ENCODE results near the gene PLEKHN1.

PLEKHN1 gene, protein sequence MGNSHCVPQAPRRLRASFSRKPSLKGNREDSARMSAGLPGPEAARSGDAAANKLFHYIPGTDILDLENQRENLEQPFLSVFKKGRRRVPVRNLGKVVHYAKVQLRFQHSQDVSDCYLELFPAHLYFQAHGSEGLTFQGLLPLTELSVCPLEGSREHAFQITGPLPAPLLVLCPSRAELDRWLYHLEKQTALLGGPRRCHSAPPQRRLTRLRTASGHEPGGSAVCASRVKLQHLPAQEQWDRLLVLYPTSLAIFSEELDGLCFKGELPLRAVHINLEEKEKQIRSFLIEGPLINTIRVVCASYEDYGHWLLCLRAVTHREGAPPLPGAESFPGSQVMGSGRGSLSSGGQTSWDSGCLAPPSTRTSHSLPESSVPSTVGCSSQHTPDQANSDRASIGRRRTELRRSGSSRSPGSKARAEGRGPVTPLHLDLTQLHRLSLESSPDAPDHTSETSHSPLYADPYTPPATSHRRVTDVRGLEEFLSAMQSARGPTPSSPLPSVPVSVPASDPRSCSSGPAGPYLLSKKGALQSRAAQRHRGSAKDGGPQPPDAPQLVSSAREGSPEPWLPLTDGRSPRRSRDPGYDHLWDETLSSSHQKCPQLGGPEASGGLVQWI

DNA sequence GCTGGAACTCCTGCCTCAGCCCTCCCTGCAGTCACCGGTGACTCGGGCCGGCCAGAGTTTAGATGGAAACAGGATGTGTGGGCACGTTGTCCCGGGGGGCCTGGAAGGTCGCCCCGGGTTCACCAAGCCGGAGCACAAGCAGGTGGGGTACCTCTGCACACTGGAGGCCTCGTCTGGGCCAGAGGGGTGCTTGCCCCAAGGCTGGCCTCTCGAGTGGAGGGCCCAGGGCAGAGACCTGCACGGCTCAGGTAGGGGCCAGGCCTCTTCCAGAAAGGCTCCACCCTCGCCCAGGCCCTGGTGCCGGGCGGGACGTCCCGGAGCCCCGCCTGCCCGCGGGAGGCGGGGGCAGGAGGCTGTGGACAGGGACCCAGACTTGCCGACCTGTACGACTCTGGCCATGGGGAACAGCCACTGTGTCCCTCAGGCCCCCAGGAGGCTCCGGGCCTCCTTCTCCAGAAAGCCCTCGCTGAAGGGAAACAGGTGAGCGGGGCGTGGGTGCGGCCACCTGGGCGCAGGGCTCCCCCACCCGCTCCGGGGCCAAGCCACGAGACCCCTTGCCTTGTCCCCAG is at the start of gene PLEKHN1:
PLEKHN1 (plus strand) TSS at position 348 of the 569 bp plus-strand sequence; CDS start at position 398, 50 bp downstream.
- DNase-seq: no peak

DNA sequence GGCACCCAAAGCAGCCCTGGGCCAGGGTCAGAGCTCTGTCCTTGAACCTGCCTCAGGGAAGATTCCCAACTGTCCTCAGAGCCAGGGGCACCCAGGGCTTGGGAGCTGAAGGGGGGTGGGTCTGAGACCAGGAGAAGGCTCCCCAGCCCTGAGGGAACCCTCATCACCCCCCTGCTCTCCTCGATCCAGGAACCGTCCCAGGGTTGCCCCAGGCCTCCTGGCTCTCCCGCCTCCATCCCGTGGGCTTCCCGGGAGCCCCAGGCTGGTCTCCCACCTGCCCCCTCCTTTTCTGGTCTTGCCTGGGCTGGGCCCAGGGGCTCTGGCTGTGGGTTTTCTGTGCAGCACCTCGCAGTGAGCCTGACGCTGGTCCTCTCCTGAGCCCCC is 49.2 kb upstream of the PLEKHN1 start:
- no peak for DNase-seq

DNA sequence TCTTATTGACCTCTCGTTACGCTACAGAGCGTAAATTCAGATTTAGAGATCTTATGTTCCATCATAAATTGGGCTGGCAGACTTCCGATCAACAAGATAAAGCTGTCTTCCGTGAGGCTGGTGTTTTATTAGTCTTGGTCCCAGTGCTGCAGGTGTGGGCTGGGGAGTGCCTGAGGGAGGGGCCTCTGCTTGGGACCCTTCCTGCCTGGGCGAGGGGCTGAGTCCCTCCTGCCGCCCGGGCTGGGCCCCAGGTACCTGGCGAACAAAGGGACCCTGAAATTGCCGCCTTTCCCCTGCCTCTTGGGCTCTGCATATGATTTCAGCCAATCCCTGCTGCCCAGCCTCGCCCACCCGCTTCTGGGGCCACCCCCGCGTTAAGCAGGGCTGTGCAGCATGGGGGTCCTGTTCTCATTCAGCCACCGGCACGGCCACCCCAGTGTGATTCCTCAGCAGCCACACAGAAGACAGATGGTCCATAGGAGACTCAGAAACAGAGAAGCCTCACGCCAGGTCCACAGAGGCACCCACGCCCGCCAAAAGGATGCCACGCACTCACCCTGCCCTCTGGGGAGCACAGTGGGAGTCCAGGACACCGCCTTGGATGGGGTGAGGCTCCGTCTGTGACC is 48.7 kb upstream of the PLEKHN1 start:
- DNase-seq: no peak

DNA sequence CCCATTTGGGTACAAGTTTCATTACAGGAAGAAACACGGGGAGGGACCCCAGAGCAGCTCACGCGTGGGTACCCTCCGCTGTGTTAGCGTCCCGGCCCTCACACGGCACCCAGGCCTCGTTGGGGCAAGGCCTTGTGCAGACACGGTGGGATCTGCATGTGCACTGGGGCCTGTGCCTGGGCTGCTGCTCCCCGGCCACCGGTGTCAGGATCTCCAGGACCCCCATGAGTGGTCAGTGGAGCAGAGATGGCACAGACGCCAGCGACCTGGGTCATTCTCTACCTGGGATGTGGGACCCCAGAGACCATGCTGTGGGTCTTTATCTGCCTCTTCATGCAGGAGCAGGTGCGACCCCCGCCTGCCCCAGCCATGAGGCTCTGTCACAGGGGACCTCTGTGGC is 47.9 kb upstream of the PLEKHN1 start:
- DNase-seq: no peak

DNA sequence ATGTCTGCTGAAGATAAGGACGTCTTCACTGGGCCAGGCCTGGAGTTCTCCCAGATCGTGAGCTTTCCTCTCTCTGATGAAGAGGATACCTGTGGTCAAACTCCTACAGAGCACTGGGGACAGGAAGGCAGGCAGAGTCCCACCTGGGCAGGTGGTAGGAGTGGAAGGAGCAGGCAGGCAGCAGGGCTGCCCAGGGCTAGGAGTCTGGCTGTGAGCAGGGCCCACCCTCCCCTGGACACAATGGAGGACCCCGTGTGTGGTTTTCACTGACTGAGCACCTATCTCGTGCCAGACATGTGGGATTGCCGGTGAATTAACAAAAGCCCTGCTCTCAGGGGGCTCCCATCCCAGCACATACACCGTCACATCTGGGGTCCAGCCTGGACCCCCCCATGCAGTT is 47.4 kb upstream of the PLEKHN1 start:
- no peak for DNase-seq

DNA sequence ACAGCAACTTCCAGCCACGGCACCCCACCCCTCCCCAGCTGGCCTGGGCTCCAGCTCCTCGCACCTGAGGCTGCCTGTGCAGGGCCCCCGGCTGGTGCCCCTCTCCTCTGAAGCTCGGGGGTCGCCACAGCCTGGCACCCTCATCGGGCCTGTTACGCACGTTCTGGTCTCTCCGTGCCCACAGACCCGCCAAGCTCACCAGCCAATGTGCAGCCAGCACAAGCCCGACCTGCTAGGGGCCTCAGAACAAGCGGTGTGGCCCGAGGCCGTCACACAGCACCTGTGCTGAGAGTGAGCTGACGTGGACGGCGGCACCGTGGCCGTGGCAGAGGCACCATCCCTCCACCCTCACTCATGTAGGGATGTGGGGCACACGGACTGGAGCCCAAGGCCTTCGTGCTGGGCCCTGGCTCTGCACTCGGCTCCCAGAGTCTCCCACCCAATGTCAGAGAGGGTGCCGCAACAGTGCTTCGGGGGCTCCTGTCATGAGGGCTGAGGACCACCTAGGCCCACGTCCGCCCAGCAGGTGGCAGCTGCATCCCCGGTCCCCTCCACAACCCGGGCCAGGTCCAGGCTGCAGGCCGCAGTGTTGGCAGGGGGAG is 46.9 kb upstream of the PLEKHN1 start:
- no peak for DNase-seq

DNA sequence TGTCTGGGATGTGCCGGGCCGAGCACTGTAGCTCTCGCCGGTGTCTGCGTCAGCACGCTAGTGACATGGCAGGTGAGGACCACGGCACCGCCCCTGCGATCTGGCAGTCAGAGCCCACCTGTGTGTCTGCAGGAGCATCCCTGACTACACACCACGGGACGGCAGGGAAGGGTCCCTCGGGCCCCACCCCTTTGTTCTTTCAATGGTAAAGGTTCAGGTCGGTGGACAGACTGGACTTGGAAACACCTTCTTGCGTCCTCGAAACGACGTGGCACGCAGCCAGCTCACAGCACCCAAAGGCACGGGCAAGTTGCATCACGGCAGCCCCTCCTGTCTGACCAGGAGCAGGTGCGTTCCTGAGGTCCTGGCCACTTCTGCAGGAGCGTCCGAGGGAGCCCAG is 46.3 kb upstream of the PLEKHN1 start:
- DNase-seq: no peak

DNA sequence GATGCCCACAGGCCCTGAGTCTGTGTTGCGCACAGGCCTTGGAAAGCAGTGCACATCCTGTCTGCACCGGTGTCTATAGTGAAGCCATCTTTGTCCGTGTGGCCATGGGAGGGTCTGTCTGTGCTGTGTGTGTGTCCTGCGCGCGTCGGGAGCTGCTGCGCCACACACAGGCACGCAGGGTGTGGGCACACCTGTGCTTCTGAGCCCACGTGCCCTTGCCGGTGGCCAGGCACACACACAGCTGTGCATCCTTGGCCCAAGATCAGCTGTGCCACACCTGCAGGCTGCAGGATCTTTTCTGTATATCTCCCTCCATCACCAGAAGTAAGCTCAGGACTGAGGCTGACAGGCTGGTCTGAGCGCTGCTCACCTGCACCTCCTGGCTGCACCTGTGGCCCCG is 45.8 kb upstream of the PLEKHN1 start:
- no peak for DNase-seq

DNA sequence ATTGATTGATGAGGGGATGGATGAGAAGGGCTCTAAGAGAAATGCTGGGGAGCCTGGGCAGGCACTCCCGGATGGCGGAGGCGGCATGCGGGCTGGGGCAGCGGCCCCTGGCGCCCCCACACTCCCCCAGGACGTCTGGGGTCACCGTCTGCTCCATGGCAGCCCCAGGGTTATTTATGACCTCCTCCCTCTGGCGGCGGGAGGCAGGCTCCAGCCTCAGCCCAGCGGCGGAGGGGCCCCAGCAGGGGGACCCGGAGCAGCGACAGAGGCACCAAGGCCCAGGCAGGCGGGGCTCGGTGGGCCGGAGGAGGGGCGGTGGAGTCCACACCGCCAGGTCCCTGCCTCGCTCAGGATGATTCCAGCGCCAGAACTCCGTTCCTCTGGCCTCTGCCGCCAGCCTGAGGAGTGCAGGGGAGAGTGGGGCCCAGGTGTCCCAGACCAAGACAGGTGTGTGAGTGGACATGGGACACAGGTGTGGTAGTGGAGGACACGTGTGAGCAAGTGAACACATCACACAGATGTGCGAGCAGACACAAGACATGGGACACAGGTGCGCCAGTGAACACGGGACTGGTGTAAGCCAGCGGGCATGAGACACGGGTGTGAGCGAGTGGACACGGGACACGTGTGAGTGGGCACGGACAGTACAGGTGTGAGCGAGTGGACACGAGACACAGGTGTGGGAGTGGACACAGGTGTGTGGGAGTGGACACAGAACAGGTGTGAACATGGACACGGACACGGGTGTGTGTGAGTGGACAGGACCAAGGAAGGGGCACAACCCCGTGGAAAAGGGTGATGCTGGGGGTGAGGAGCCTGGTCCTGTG is 45.1 kb upstream of the PLEKHN1 start:
- DNase-seq: peak; percentile 82

DNA sequence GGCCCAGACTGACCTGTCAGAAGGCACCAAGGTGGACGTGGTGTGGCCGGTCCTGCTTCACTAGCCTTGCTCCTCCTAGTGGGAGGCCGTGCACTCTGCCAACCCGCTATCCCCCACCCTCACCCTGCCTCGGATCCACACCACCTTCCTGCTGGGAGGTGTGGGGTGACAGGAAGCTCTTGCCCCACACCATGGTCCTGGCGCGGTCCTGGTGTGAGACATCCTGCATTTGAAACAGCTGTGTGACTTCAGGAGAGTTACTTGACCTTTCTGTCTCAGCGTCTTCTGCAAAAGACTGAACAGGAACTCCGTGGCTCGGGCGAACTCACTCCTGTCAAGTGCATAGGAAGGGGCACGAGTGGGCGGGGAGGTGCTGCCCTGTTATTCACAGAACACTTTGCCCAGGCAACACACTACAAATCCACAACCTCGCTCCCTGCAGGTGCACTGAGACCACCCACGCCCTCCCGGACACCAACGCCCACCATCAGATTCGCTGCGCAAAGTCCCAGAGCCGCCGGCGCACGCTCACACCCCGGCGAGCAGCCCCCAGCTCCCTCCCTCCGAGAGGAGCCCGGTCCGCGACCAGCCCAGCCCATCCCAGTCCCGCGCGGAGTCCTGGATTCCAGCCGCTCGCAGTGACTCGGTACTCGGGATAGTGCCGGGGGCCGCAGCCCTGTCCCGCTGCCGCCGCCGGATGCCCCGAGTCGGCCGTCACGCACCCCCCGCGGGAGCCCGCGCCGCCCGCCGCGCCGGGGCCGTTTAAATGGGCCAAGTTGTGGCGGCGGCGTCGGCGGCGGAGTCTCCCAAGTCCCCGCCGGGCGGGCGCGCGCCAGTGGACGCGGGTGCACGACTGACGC is 42.9 kb upstream of the PLEKHN1 start, which contains the start of gene SAMD11:
SAMD11 (plus strand) TSS at position 793 of the 860 bp plus-strand sequence. CDS start 509 bp downstream, outside the sequence.
- DNase-seq: peak; percentile 82

DNA sequence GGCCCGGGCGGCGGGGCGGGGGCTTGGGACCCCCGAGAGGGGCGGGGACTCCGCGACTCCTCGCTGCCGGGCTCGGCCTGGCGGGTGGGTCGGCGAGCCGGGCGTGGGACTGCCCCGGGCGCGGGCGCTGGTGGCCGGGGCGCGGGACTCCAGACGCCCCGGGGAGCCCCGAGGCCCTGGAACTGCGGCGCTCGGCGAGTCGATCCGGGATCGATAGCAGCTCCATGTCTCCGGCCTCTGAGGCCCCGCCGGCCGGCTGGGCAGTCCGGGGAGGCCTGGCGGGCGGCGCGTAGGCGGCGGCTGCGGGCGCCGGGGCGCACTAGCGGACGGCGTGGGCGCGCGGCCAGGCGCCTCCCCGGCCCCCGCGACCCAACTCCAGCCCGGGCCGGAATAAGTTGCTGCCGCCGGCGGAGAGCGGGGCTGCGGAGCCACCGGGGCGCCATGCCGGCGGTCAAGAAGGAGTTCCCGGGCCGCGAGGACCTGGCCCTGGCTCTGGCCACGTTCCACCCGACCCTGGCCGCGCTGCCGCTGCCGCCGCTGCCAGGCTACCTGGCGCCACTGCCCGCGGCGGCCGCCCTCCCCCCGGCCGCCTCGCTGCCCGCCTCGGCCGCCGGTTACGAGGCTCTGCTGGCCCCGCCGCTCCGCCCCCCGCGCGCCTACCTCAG is 42.2 kb upstream of the PLEKHN1 start:
- DNase-seq: no peak

DNA sequence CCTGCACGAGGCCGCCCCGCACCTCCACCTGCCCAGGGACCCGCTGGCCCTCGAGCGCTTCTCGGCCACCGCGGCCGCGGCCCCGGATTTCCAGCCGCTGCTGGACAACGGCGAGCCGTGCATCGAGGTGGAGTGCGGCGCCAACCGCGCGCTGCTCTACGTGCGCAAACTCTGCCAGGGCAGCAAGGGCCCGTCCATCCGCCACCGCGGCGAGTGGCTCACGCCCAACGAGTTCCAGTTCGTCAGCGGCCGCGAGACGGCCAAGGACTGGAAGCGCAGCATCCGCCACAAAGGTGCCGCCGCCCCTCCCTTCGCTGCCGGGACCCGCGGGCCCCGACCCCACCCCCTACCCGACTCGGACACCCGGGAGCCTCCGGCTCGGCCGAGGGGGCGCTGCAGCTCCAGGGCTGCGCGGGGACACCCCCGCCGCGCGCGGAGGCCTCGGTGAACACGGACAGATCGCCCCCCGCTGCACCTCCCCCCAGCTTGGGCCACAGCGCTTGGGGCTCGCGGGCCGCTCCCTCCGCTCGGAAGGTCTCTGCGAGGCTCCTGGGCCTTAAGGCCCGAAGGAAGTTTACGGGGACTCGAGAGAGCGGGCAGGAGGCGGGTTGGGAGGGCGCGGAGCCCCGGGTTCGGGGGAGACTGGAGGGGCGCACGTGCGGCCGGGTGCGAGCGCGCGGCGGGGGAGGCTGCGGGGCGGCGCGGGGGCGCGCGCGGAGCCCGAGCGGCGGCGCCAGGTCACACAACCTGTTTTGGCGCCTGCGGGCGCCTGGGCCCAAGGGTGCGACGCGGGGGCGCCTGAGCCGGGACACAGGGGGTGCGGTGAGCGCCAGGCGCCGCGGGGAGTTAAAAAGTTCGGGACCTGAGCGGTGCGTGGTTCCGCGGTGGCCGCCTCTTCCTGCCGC is 41.4 kb upstream of the PLEKHN1 start:
- no peak for DNase-seq

DNA sequence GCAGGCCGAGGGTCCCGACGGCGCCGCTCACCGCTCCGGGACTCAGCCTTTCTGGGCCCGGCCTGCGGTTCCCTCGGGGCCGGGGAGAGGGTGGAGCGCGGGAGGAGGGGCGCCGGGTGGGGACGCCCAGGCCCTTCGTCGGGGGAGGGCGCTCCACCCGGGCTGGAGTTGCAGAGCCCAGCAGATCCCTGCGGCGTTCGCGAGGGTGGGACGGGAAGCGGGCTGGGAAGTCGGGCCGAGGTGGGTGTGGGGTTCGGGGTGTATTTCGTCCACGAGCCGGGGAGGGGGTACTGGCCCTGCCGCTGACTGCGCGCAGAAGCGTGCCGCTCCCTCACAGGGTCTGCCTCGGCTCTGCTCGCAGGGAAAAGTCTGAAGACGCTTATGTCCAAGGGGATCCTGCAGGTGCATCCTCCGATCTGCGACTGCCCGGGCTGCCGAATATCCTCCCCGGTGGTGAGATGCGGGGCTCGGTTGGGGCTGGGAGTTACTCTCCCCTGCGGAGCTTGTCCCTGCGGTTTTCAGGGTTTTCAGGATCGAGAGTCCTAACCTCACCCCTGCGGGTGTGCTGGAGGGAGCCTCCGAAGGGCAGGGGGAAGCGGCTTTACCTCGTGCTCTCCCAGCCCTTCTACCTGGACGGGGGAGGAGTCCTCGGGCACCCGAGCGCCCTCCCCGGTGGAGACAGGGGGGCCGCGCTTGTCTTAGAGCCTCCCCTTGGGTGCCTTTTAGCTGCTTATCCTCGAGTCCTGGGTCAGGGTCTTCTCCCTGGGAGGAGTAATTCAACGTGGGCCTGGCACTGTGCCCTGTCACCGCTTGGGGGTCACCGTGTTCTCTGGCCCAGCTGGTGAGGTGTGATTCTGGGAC is 40.5 kb upstream of the PLEKHN1 start:
- peak; percentile 28 for DNase-seq

DNA sequence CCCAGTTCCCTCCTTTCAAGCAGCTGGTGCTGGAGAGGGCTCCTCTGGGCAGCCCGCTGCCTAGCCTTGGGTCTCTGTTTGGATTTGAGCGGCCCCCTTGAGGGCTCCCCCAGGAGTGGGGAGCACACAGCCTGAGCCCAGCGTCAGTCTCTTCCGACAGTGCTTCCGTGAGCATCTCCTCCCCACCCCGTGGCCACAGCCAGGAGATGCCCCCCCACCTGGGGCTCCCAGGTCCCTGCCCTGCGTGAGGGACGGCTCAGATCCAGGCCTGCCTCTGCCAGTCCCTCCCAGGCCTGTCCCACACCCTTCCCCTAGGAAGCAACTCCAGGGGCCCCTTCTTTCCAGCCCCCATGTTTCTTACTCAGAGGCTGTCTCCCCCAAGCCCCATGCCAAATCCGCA is 39.0 kb upstream of the PLEKHN1 start:
- DNase-seq: no peak

DNA sequence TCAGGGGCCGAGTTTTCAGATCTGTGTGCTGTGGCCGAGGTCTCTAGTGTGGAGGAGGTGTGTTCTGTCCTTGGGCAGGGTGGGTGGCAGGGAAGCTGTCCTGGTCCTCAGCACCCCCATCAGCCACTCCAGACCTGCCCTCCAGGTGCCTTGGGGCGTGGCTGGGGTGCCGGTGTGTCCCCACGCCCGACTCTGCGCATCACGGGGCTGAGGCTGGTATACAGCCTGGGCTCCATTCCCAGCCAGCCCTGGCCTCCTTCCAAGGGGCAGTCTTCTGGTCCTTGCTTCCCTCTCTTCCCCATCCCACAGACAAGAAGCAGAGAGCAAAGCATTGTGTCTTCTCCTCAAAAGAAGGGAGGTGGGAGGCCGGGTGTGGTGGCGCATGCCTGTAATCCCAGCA is 38.5 kb upstream of the PLEKHN1 start:
- DNase-seq: no peak

DNA sequence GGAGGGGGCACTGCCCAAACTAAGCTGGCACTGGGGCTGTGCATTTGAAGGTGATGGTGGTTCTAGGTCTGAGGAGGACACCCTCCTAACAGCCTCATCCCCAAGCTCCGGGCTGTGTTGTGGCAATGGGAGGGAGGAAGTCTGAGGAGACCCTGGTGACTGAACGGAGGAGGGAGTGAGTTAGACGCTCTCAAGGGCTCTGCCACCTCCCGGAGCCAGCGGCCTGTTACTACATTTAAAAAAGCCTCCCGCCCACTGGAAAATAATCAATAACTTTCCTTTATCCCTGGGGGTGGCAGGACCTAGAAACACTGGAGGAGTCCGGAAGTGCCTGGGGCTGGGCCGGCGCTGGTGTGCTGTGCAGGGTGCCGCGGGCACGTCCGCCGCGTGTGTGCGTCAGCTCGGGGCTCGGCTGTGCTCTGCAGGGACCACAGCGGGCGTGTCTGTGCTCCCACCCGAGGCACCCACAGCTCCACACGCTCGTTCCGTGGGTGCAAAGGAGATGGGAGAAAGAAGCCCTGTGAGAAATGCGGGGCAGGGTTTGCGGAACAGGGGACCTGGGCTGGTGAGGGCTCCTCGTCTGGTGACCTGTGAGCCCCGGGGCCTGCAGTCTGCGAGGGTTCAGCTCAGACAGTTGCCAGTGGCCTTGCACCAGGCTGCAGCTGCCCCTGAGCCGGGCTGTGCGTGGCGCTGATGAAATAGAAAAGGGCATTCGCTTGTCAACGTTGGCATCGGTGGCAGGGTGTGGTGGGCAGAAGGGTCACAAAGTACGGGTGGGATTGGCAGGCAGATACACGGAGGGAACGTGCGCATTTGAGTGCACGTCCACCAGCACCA is 37.2 kb upstream of the PLEKHN1 start:
- no peak for DNase-seq
